ENCODE measurements around the gene PRDM11. TPM values are rescaled to one million over a fixed set of nuclear protein-coding genes. Genes with fewer than 3 reads are reported as not detected.

Gene PRDM11
- total and polyA plus RNA-seq, 10 of the 15 experiments (the other 5 are each of a cell fraction or from before 2014, with no cell fraction given): 0.03 to 2.4 (median 0.53) TPM

GRCh38 chr11:45209891-45210699, 63.7 kb downstream of the PRDM11 start:
- Histone ChIP-seq H3K36me3 (ENCODE audit: control insufficient read depth in 2 of 2, insufficient read depth in 2 of 2, low read length in 1 of 2) (no peaks in the 10 kb centered on the region; a peak in 1 of 4 replicates), H3K9ac (ENCODE audit: control insufficient read depth, insufficient read depth, low read length) (no peak overlapping the region), H3K79me2 (ENCODE audit: control insufficient read depth, insufficient read depth, low read length) (no peaks in the 10 kb centered on the region), H3K9me3 (replicated peaks; ENCODE audit: control insufficient read depth, insufficient read depth, low read length) (no peaks in the 10 kb centered on the region), H3K27me3 (replicated peaks in 1 of 2; ENCODE audit: control insufficient read depth in 2 of 2, insufficient read depth in 2 of 2, low read length in 1 of 2) (no peaks in the 10 kb centered on the region), H4K20me1 (ENCODE audit: control insufficient read depth, insufficient read depth) (no peaks in the 10 kb centered on the region), H3K27ac (ENCODE audit: control insufficient read depth, insufficient read depth) (no peak overlapping the region), H2AFZ (ENCODE audit: control insufficient read depth, low read depth, low read length) (peak overlapping the region; percentile 26), H3K4me1 (ENCODE audit: control insufficient read depth, insufficient read depth, low read length) (no peaks in the 10 kb centered on the region), H3K4me3 (no peak overlapping the region), H3K4me2 (ENCODE audit: control insufficient read depth, insufficient read depth) (no peak overlapping the region)
- FAIRE-seq: no peak
- in situ Hi-C loops (cut with MboI) (no loop called here), intact Hi-C loops (cut with micrococcal nuclease; ENCODE audit: unreplicated experiment) (no loop called here)
- TF ChIP-seq BRCA1 (IDR thresholded peaks at IDR 0.05; ENCODE audit: low read depth, low read length) (no peak), PAX8 (IDR thresholded peaks at IDR 0.05) (no peak), MEF2B (IDR thresholded peaks at IDR 0.05; ENCODE audit: partially characterized antibody, poor library complexity, severe bottlenecking) (peak; percentile 51), CBFB (IDR thresholded peaks at IDR 0.05; ENCODE audit: low read depth) (no peak), E2F4 (IDR thresholded peaks at IDR 0.05; ENCODE audit: low read depth, low read length) (no peak), SPI1 (IDR thresholded peaks at IDR 0.05; ENCODE audit: borderline replicate concordance, insufficient read depth, low read depth, low read length) (no peak), EP300 (IDR thresholded peaks at IDR 0.05; ENCODE audit: borderline replicate concordance in 1 of 2, control insufficient read depth in 1 of 2, low read depth in 2 of 2, low read length in 2 of 2) (no peak)
- RAD21 ChIA-PET (ENCODE audit: unreplicated experiment): no interaction called here
- CTCF ChIA-PET: interaction anchor here (1.0 kb wide), 1 partner anchor 18 kb away, joined by 3 read pairs; no protein-coding TSS in a partner anchor
- no peak for DNase-seq (ENCODE audit: low read depth, low spot score)
- SMC1A ChIA-PET (ENCODE audit: uncharacterized antibody, unreplicated experiment): no interaction called here
- BruUV-seq (replicated peaks): no TSS peak
- WGBS (ENCODE audit: insufficient coverage, insufficient replicate concordance, low lambda C conversion rate, missing lambda C conversion rate): 40% methylated on average over 23 of the region's 29 CpGs
- no peak; the same call in 1 of the 3 replicates for ATAC-seq
- POLR2A ChIA-PET: no interaction called here
